Loucy (cell line): ENCODE results near the gene CPT1C.

ENCODE experiments used
- CTCF ChIP-seq: fragments of 200-600 bp; sonication (generic); conservative IDR thresholded peaks from 2 replicates; pipeline ENCODE4 v1.5.1; 2014; ENCODE audit warnings: mild to moderate bottlenecking, antibody characterized with exemption, low read length
- EZH2phosphoT487 ChIP-seq: fragments of 200-600 bp; IDR thresholded peaks from 2 replicates; pipeline ENCODE4 v1.6.1; 2018; ENCODE audit warnings: antibody characterized with exemption, mild to moderate bottlenecking, moderate library complexity, borderline replicate concordance

GRCh38 chr19:49730166-49730565, 39.2 kb downstream of the CPT1C start:
- TF ChIP-seq CTCF = no peak
- no peak for TF ChIP-seq EZH2phosphoT487
